HepG2 (cell line): ENCODE measurements around the gene CHD9NB.

Source experiments
- IRX3 ChIP-seq: sonication (generic); formaldehyde crosslinking; IDR thresholded peaks from 2 replicates; pipeline ENCODE4 v1.8.1; 2023; ENCODE audit warnings: mild to moderate bottlenecking, low read depth, missing genetic modification reagents, borderline replicate concordance
- RBFOX2 ChIP-seq: fragments of 200-400 bp; formaldehyde crosslinking; IDR thresholded peaks from 2 replicates; pipeline ENCODE4 v1.6.1; 2017; ENCODE audit warnings: low read depth, mild to moderate bottlenecking, low read length
- TF ChIP-seq, protein P1 (sequence below): sonication (generic); formaldehyde crosslinking; IDR thresholded peaks from 2 replicates; pipeline ENCODE4 v1.4.0; 2020; ENCODE audit warnings: missing genetic modification reagents, borderline replicate concordance
- TF ChIP-seq, protein P2 (sequence below): sonication (generic); formaldehyde crosslinking; IDR thresholded peaks from 2 replicates; pipeline ENCODE4 v1.5.0; 2020; ENCODE audit warnings: mild to moderate bottlenecking, missing genetic modification reagents, moderate library complexity

DNA sequence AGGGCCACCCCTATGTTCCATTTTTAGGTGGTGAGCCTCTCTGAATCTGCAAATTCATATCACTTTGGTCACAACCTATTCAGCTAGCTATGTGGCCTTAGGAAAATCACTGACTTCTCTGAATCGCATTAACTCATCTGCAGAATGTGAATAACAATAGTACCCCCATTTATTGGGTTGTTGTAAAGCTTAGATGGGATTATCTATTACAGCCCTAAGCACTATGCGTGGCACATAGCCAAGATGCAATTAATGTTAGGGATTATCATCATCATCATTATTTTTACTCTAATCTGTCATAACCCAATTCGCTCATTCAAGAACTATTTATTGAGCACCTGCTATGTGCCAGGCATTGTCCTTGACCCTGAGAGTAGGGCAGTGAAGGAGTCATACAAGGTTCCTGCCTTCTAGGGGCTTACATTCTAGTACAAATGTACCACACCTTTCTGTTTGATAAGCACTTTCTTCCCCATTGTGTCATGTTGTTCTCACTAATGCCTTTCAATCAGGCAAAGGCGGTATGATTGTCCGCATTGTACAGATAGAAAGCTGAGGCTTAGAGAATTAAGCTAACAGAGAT, 40.6 kb upstream of the CHD9NB start:
- TF ChIP-seq RBFOX2: no peak
- no peak for TF ChIP-seq IRX3
- TF ChIP-seq, protein P1, sequence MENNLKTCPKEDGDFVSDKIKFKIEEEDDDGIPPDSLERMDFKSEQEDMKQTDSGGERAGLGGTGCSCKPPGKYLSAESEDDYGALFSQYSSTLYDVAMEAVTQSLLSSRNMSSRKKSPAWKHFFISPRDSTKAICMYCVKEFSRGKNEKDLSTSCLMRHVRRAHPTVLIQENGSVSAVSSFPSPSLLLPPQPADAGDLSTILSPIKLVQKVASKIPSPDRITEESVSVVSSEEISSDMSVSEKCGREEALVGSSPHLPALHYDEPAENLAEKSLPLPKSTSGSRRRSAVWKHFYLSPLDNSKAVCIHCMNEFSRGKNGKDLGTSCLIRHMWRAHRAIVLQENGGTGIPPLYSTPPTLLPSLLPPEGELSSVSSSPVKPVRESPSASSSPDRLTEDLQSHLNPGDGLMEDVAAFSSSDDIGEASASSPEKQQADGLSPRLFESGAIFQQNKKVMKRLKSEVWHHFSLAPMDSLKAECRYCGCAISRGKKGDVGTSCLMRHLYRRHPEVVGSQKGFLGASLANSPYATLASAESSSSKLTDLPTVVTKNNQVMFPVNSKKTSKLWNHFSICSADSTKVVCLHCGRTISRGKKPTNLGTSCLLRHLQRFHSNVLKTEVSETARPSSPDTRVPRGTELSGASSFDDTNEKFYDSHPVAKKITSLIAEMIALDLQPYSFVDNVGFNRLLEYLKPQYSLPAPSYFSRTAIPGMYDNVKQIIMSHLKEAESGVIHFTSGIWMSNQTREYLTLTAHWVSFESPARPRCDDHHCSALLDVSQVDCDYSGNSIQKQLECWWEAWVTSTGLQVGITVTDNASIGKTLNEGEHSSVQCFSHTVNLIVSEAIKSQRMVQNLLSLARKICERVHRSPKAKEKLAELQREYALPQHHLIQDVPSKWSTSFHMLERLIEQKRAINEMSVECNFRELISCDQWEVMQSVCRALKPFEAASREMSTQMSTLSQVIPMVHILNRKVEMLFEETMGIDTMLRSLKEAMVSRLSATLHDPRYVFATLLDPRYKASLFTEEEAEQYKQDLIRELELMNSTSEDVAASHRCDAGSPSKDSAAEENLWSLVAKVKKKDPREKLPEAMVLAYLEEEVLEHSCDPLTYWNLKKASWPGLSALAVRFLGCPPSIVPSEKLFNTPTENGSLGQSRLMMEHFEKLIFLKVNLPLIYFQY (CRISPR knock-in tag): no peak
- TF ChIP-seq, protein P2, sequence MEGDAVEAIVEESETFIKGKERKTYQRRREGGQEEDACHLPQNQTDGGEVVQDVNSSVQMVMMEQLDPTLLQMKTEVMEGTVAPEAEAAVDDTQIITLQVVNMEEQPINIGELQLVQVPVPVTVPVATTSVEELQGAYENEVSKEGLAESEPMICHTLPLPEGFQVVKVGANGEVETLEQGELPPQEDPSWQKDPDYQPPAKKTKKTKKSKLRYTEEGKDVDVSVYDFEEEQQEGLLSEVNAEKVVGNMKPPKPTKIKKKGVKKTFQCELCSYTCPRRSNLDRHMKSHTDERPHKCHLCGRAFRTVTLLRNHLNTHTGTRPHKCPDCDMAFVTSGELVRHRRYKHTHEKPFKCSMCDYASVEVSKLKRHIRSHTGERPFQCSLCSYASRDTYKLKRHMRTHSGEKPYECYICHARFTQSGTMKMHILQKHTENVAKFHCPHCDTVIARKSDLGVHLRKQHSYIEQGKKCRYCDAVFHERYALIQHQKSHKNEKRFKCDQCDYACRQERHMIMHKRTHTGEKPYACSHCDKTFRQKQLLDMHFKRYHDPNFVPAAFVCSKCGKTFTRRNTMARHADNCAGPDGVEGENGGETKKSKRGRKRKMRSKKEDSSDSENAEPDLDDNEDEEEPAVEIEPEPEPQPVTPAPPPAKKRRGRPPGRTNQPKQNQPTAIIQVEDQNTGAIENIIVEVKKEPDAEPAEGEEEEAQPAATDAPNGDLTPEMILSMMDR (CRISPR knock-in tag): no peak
